ENCODE data around the gene GOLGA3. TPM values are rescaled to one million over a fixed set of nuclear protein-coding genes. Genes with fewer than 3 reads are reported as not detected.

The GOLGA3 gene
- total RNA-seq, 2 experiments from 2014 or later = 52.2 to 55.6 TPM

GRCh38 chr12:132746613-132747012 lies 82.1 kb downstream of the GOLGA3 start:
- Mint-ChIP-seq H3K4me1 (ENCODE audit: low read depth) (peaks cover 7% of the 10 kb centered on the region), H3K27ac (no peak overlapping the region), H3K27me3 (no peaks in the 10 kb centered on the region), H3K4me3 (no peak overlapping the region), H3K9me3 (no peaks in the 10 kb centered on the region), H3K36me3 (ENCODE audit: low read depth) (peaks cover 71% of the 10 kb centered on the region)
- no peak for TF ChIP-seq CTCF (IDR thresholded peaks at IDR 0.05)
- intact Hi-C loops (cut with micrococcal nuclease) = no loop called here
- DNase-seq (no peak), ATAC-seq (no peak)
- ChIA-PET POLR2A (no interaction called here), CTCF (interaction anchor here (1.1 kb wide), 1 partner anchor 158 kb away, joined by 3 read pairs; no protein-coding TSS in a partner anchor)

DNA sequence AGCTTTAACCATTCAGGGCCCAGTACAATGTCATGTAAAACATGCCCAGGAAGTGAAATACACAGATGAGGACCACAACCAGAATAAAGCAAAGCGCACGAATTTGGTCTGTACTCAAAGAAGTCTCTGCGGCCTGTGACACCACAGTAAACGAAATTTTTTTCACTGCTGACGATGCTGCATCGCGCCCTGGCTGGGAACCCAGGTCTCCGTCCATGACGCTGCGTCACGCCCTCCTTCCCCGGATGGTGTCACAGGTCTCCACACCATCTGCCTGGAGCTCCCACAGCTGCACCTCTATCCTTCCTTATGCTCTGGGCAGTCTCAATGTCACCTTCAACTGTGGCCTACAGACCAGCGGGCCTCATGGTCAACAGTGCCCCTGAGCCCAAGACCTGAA lies 84.8 kb downstream of the GOLGA3 start:
- no peak for TF ChIP-seq CTCF (IDR thresholded peaks at IDR 0.05)
- intact Hi-C loops (cut with micrococcal nuclease) = no loop called here
- H3K4me3 Mint-ChIP-seq = no peak overlapping the region
- peaks cover 86% of the 10 kb centered on the region for H3K36me3 Mint-ChIP-seq (ENCODE audit: low read depth)
- POLR2A ChIA-PET = interaction anchor here (0.7 kb wide), 1 partner anchor 14 kb away, joined by 4 read pairs; no protein-coding TSS in a partner anchor
- ATAC-seq (no peak), DNase-seq (no peak)
- no peaks in the 10 kb centered on the region for H3K9me3 Mint-ChIP-seq
- peaks cover 7% of the 10 kb centered on the region for H3K4me1 Mint-ChIP-seq (ENCODE audit: low read depth)
- CTCF ChIA-PET = no interaction called here
- no peaks in the 10 kb centered on the region for H3K27me3 Mint-ChIP-seq
- H3K27ac Mint-ChIP-seq = no peak overlapping the region

DNA sequence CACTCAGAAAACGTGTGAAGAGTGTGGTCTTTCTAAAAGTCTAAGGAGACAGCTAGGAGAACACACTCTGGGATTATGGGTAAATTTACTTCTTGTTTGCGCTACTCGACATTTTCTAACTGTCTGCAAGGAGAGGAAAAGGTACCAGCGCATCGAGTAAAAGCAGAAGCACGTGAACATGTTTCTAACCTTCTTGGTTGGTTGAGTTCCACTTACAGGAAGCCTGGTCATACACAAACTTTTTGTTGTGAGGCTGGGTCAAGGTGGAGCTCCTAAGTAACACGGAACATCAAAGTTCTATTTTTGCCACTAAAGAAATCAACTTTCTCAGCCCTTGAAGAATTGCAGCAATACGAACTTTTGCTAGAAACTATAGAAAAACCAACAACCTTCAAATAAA lies 87.0 kb downstream of the GOLGA3 start:
- ATAC-seq (no peak), DNase-seq (no peak)
- peaks cover 7% of the 10 kb centered on the region for H3K4me1 Mint-ChIP-seq (ENCODE audit: low read depth)
- no peaks in the 10 kb centered on the region for H3K27me3 Mint-ChIP-seq
- intact Hi-C loops (cut with micrococcal nuclease) = no loop called here
- no peak for TF ChIP-seq CTCF (IDR thresholded peaks at IDR 0.05)
- H3K4me3 Mint-ChIP-seq = no peak overlapping the region
- POLR2A ChIA-PET = interaction anchor here (0.7 to 1.6 kb wide), 3 partner anchors 11 to 32 kb away, joined by 4 to 8 read pairs (median 6); no protein-coding TSS in a partner anchor
- H3K27ac Mint-ChIP-seq = no peak overlapping the region
- no peaks in the 10 kb centered on the region for H3K9me3 Mint-ChIP-seq
- CTCF ChIA-PET = interaction anchor here (1.0 to 1.4 kb wide), 3 partner anchors 10 to 15 kb away, joined by 3 to 5 read pairs (median 3); no protein-coding TSS in a partner anchor
- peaks cover 80% of the 10 kb centered on the region for H3K36me3 Mint-ChIP-seq (ENCODE audit: low read depth)

- Mint-ChIP-seq H3K4me3 (no peak overlapping the region), H3K9me3 (no peaks in the 10 kb centered on the region), H3K27ac (no peak overlapping the region), H3K36me3 (ENCODE audit: low read depth) (peaks cover 84% of the 10 kb centered on the region), H3K4me1 (ENCODE audit: low read depth) (peaks cover 7% of the 10 kb centered on the region), H3K27me3 (no peaks in the 10 kb centered on the region)
- DNase-seq (no peak), ATAC-seq (no peak)
- intact Hi-C loops (cut with micrococcal nuclease) = no loop called here
- no peak for TF ChIP-seq CTCF (IDR thresholded peaks at IDR 0.05)
- CTCF ChIA-PET = interaction anchor here (1.5 kb wide), 1 partner anchor 13 kb away, joined by 3 read pairs; no protein-coding TSS in a partner anchor
- POLR2A ChIA-PET = interaction anchor here (0.7 to 1.4 kb wide), 2 partner anchors 10 to 31 kb away, joined by 3 to 6 read pairs; no protein-coding TSS in a partner anchor
These were observed 88.0 kb downstream of the GOLGA3 start for GRCh38 chr12:132740652-132741051.

GRCh38 chr12:132740313-132740646 lies 88.4 kb downstream of the GOLGA3 start:
- Mint-ChIP-seq H3K27me3 (no peaks in the 10 kb centered on the region), H3K4me1 (ENCODE audit: low read depth) (peaks cover 7% of the 10 kb centered on the region), H3K27ac (no peak overlapping the region), H3K36me3 (ENCODE audit: low read depth) (peaks cover 84% of the 10 kb centered on the region), H3K4me3 (no peak overlapping the region), H3K9me3 (no peaks in the 10 kb centered on the region)
- DNase-seq (no peak), ATAC-seq (no peak)
- no peak for TF ChIP-seq CTCF (IDR thresholded peaks at IDR 0.05)
- intact Hi-C loops (cut with micrococcal nuclease) = no loop called here
- CTCF ChIA-PET = interaction anchor here (1.0 to 1.5 kb wide), 2 partner anchors 13 to 70 kb away, joined by 3 read pairs; no protein-coding TSS in a partner anchor
- POLR2A ChIA-PET = interaction anchor here (0.7 kb wide), 1 partner anchor 30 kb away, joined by 3 read pairs; no protein-coding TSS in a partner anchor

Measured in activated CD8-positive, alpha-beta T cell treated with anti-CD3 and anti-CD28 coated beads for 36 hours (primary cell).